H1 (cell line): ENCODE results near the gene S100A11. TPM values are rescaled to one million over a fixed set of nuclear protein-coding genes. Genes with fewer than 3 reads are reported as not detected.

Source experiments
- BACH1 ChIP-seq: IDR thresholded peaks from 2 replicates; pipeline ENCODE4 v1.6.1; 2012; ENCODE audit warnings: low read length, improper control_type of control experiment
- E2F6 ChIP-seq: IDR thresholded peaks from 2 replicates; pipeline ENCODE4 v1.6.1; 2012; ENCODE audit warnings: inconsistent platforms
- EGR1 ChIP-seq: IDR thresholded peaks from 2 replicates; pipeline ENCODE4 v1.6.1; 2011; ENCODE audit warnings: low read depth, low read length, borderline replicate concordance
- KDM4A ChIP-seq: IDR thresholded peaks from one replicate; pipeline ENCODE4 v1.7.1; 2012; ENCODE audit warnings: low read depth, mild to moderate bottlenecking, moderate library complexity, low read length, inconsistent platforms; ENCODE audit not compliant: severe bottlenecking
- SIN3A ChIP-seq, 2 experiments: IDR thresholded peaks in 1 of 2; conservative IDR thresholded peaks in 1 of 2; 2 replicates each; pipeline ENCODE4 v1.6.1; 2011 to 2012; ENCODE audit warnings: low read length in 2 of 2, improper control_type of control experiment in 1 of 2, low read depth in 1 of 2, mild to moderate bottlenecking in 1 of 2
- SP1 ChIP-seq: IDR thresholded peaks from 2 replicates; pipeline ENCODE4 v1.6.1; 2011; ENCODE audit warnings: low read depth, low read length
- polyA plus RNA-seq, 7 experiments: library from polyadenylated mRNA; depleted of rRNA in 3 of 7; stranded (reverse) in 5 of 7; unstranded in 2 of 7; fragments of >200 nt in 5 of 7; fragments of 200-250 nt in 2 of 7; gene quantifications; 1 replicate in 5 of 7; 2 replicates in 1 of 7; 4 replicates in 1 of 7; pipeline versions ENCODE4 v1.2.1 to v1.2.3, GENCODE V29; 2011 to 2013; ENCODE audit warnings: missing spikeins in 2 of 7, mixed read lengths in 2 of 7
- total RNA-seq: library from RNA; stranded (reverse); fragmentation: NEBNext Ultra II Directional; extraction: Animal tissue kit (Norgen Biotek cat#: 25700); gene quantifications from 2 replicates; pipeline ENCODE4 v1.2.1, GENCODE V29; 2021

The S100A11 gene
- total and polyA plus RNA-seq, 2 of the 8 experiments (the other 6 are each of a cell fraction or from before 2014, with no cell fraction given), result 120 to 343 TPM

- no peak for TF ChIP-seq E2F6
- no peak for TF ChIP-seq EGR1
- TF ChIP-seq SP1, result no peak
- no peak for TF ChIP-seq SIN3A (conservative IDR thresholded peaks at IDR 0.05 in 1 of 2, IDR thresholded peaks at IDR 0.05 in 1 of 2; ENCODE audit: low read depth in 1 of 2, low read length in 2 of 2)
- no peak for TF ChIP-seq BACH1
- TF ChIP-seq KDM4A, result no peak
Measured at GRCh38 chr1:151989211-151989862, 47.5 kb downstream of the S100A11 start (continued).
